Smooth muscle cell (in vitro differentiated cells): ENCODE results near the gene HSBP1L1. TPM values are rescaled to one million over a fixed set of nuclear protein-coding genes. Genes with fewer than 3 reads are reported as not detected.

Experiments
- DNase-seq: peaks from one replicate; lab custom pipeline; 2025; ENCODE audit not compliant: unreplicated experiment; lab: John Stamatoyannopoulos, UW
- H2AFZ ChIP-seq: fragments of 200-600 bp; sonication (generic); 2 replicates; pipeline ENCODE4 v1.6.0; 2016; ENCODE audit warnings: antibody characterized with exemption, low read depth, mild to moderate bottlenecking
- H3F3A ChIP-seq: fragments of 200-600 bp; sonication (generic); 2 replicates; pipeline ENCODE4 v1.6.0; 2017; ENCODE audit warnings: antibody characterized with exemption, low read depth
- H3K27ac ChIP-seq: fragments of 200-600 bp; sonication (generic); 2 replicates; pipeline ENCODE4 v1.5.1; 2016; ENCODE audit warnings: low read depth, mild to moderate bottlenecking
- H3K27me3 ChIP-seq: fragments of 200-600 bp; sonication (generic); 2 replicates; pipeline ENCODE4 v1.6.1; 2016; ENCODE audit warnings: low read depth, mild to moderate bottlenecking
- H3K36me3 ChIP-seq: fragments of 200-600 bp; sonication (generic); 2 replicates; pipeline ENCODE4 v1.5.1; 2016; ENCODE audit warnings: low read depth
- H3K4me1 ChIP-seq: fragments of 200-600 bp; sonication (generic); 2 replicates; pipeline ENCODE4 v1.5.1; 2016; ENCODE audit warnings: low read depth
- H3K4me2 ChIP-seq: fragments of 200-600 bp; sonication (generic); 2 replicates; pipeline ENCODE4 v1.6.0; 2016; ENCODE audit warnings: mild to moderate bottlenecking
- H3K4me3 ChIP-seq: fragments of 200-600 bp; sonication (generic); 2 replicates; pipeline ENCODE4 v1.5.1; 2016; ENCODE audit warnings: mild to moderate bottlenecking
- H3K79me2 ChIP-seq: fragments of 200-600 bp; sonication (generic); 2 replicates; pipeline ENCODE4 v1.6.0; 2016; ENCODE audit warnings: low read depth, mild to moderate bottlenecking
- H3K9ac ChIP-seq: fragments of 200-600 bp; sonication (generic); 2 replicates; pipeline ENCODE4 v1.6.0; 2016; ENCODE audit warnings: low read depth
- H3K9me3 ChIP-seq: fragments of 200-600 bp; sonication (generic); replicated peaks from 2 replicates; pipeline ENCODE4 v1.5.1; 2016; ENCODE audit warnings: low read depth
- H4K20me1 ChIP-seq: fragments of 200-600 bp; sonication (generic); 2 replicates; pipeline ENCODE4 v1.6.0; 2016; ENCODE audit warnings: low read depth
- WGBS: methylation state at CpG from one replicate; pipeline ENCODE4 v1.1.7; 2016; ENCODE audit warnings: low lambda C conversion rate; 5-methylcytosine and 5-hydroxymethylcytosine counted together
- polyA plus RNA-seq: library from polyadenylated mRNA; unstranded; fragments of >200 nt; fragmentation: Nextera tagmentation; extraction: Ambion mirVana; gene quantifications from 2 replicates; pipeline ENCODE4 v1.2.1, GENCODE V29; 2016
- total RNA-seq: library from RNA; depleted of rRNA; stranded (reverse); fragments of >200 nt; gene quantifications from 2 replicates; pipeline ENCODE4 v1.2.3, GENCODE V29; 2014
- TF ChIP-seq, protein P1 (sequence below): fragments of 200-600 bp; sonication (generic); IDR thresholded peaks from 2 replicates; pipeline ENCODE4 v1.5.1; 2017; ENCODE audit warnings: borderline replicate concordance, mild to moderate bottlenecking, antibody characterized with exemption; ENCODE audit not compliant: insufficient read depth, poor library complexity, severe bottlenecking

Gene HSBP1L1
- total and polyA plus RNA-seq, 2 experiments from 2014 or later, result 12.4 to 24.6 TPM

- H3F3A ChIP-seq, result no peaks in the 10 kb centered on the region
- H3K4me1 ChIP-seq, result no peaks in the 10 kb centered on the region
- TF ChIP-seq, protein P1, sequence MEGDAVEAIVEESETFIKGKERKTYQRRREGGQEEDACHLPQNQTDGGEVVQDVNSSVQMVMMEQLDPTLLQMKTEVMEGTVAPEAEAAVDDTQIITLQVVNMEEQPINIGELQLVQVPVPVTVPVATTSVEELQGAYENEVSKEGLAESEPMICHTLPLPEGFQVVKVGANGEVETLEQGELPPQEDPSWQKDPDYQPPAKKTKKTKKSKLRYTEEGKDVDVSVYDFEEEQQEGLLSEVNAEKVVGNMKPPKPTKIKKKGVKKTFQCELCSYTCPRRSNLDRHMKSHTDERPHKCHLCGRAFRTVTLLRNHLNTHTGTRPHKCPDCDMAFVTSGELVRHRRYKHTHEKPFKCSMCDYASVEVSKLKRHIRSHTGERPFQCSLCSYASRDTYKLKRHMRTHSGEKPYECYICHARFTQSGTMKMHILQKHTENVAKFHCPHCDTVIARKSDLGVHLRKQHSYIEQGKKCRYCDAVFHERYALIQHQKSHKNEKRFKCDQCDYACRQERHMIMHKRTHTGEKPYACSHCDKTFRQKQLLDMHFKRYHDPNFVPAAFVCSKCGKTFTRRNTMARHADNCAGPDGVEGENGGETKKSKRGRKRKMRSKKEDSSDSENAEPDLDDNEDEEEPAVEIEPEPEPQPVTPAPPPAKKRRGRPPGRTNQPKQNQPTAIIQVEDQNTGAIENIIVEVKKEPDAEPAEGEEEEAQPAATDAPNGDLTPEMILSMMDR, result no peak
- H3K27ac ChIP-seq, result no peak overlapping the region
- no peak overlapping the region for H3K4me3 ChIP-seq
- no peaks in the 10 kb centered on the region for H3K9me3 ChIP-seq
- H3K9ac ChIP-seq, result no peak overlapping the region
- peaks cover 84% of the 10 kb centered on the region for H4K20me1 ChIP-seq
- peaks cover 71% of the 10 kb centered on the region for H3K79me2 ChIP-seq
- H3K4me2 ChIP-seq, result no peak overlapping the region
- no peak overlapping the region for H2AFZ ChIP-seq
- WGBS, result 96% methylated on average over 5 of the region's 5 CpGs
- no peaks in the 10 kb centered on the region for H3K27me3 ChIP-seq
- H3K36me3 ChIP-seq, result no peaks in the 10 kb centered on the region
- no peak for DNase-seq
Measured at GRCh38 chr18:79939096-79939495, 25.3 kb upstream of the HSBP1L1 start.

DNA sequence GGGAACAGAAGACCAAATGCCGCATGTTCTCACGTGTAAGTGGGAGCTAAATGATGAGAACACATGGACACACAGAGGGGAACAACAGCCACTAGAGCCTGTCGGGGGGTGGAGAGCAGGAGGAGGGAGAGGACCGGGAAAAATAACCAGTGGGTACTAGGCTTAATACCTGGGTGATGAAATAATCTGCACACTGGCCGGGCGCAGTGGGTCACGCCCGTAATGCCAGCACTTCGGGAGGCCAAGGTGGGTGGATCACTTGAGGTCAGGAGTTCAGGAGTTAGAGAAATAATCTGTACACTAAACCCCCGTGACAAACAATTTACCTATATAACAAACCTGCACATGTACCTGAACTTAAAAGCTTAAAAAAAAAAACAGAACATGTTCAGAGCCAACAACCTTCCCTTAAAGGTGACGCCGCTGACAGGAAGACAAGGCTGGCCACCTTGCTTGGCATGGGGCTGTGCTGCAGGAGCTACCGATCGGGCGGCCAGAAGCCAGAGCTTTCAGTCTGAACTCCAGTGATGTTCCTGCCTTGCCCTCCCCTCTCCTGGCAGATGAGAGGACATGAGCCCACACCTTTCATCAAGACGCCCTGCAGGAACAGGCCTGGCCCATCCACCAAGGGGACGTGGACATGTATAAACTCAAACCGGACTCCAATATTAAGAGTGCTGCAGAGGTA, 24.2 kb upstream of the HSBP1L1 start:
- Histone ChIP-seq H3K9ac (no peak overlapping the region), H4K20me1 (peaks cover 89% of the 10 kb centered on the region), H3K4me3 (no peak overlapping the region), H3K27me3 (no peaks in the 10 kb centered on the region), H2AFZ (no peak overlapping the region), H3F3A (no peaks in the 10 kb centered on the region), H3K79me2 (peaks cover 69% of the 10 kb centered on the region), H3K36me3 (no peaks in the 10 kb centered on the region), H3K9me3 (no peaks in the 10 kb centered on the region), H3K4me2 (no peak overlapping the region), H3K4me1 (no peaks in the 10 kb centered on the region), H3K27ac (no peak overlapping the region)
- no peak for DNase-seq
- TF ChIP-seq, protein P1, result no peak
- 97% methylated on average over 18 of the region's 18 CpGs for WGBS

DNA sequence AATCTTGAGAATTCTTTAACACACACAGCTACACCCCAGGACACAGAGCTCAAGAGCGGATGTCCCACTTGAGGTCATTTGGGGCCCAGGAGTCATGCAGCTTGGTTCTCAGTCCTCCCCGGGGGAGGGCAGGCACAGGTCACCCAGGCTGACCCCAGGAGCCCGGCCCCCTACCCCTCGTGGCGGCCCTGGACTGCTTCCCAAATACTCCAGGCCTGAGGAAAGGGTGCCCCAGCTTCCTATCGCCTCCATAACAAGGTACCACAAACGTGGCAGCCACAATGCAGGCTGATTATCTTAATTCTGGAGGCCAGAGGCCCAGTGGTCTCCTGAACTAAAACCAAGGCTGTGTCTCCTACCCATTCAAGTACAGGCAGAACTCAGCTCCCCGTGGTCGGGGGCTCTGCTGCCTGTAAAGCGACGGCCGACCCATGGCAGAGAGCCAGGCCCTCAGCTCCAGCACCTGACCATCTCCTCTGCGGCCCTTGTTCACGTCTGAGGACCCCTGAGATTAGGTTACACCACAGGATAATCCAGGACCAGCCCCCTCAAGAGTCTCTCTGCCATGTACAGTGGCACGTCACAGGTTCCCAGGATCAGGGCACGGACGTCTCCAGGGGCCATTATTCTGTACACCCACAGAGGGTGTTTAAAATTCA, 23.5 kb upstream of the HSBP1L1 start:
- Histone ChIP-seq H3K4me1 (no peaks in the 10 kb centered on the region), H3K36me3 (no peaks in the 10 kb centered on the region), H3K9me3 (no peaks in the 10 kb centered on the region), H4K20me1 (peaks cover 96% of the 10 kb centered on the region), H2AFZ (no peak overlapping the region), H3F3A (no peaks in the 10 kb centered on the region), H3K4me2 (no peak overlapping the region), H3K27me3 (no peaks in the 10 kb centered on the region), H3K9ac (no peak overlapping the region), H3K79me2 (peaks cover 69% of the 10 kb centered on the region), H3K27ac (no peak overlapping the region), H3K4me3 (no peak overlapping the region)
- TF ChIP-seq, protein P1, result no peak
- 95% methylated on average over 17 of the region's 17 CpGs for WGBS
- DNase-seq, result no peak
